ENCODE data around the gene HOTAIR.

Gene HOTAIR

GRCh38 chr12:54011665-54012532, 37.1 kb upstream of the HOTAIR start:
- no peak for DNase-seq (ENCODE audit: low spot score)

- no peak for DNase-seq (ENCODE audit: low spot score)
Observed at GRCh38 chr12:54010972-54011664, 36.4 kb upstream of the HOTAIR start.

- DNase-seq (ENCODE audit: low spot score), result no peak
Observed at GRCh38 chr12:54010053-54010971, 35.6 kb upstream of the HOTAIR start.

- DNase-seq (ENCODE audit: low spot score), result no peak
Observed at GRCh38 chr12:54009171-54010052, 34.7 kb upstream of the HOTAIR start.

GRCh38 chr12:54008260-54008552, 33.5 kb upstream of the HOTAIR start:
- no peak for DNase-seq (ENCODE audit: low spot score)

- no peak for DNase-seq (ENCODE audit: low spot score)
Observed at GRCh38 chr12:54007538-54008259, 32.9 kb upstream of the HOTAIR start.

- no peak for DNase-seq (ENCODE audit: low spot score)
Observed at GRCh38 chr12:54006559-54007220, 31.9 kb upstream of the HOTAIR start.

- DNase-seq (ENCODE audit: low spot score), result peak; percentile 91
Observed at GRCh38 chr12:54005853-54006558, 31.3 kb upstream of the HOTAIR start.

GRCh38 chr12:54005531-54005852, 30.7 kb upstream of the HOTAIR start:
- DNase-seq (ENCODE audit: low spot score), result no peak

- no peak for DNase-seq (ENCODE audit: low spot score)
Observed at GRCh38 chr12:54004841-54005530, 30.2 kb upstream of the HOTAIR start.

GRCh38 chr12:54004063-54004840, 29.5 kb upstream of the HOTAIR start:
- DNase-seq (ENCODE audit: low spot score), result no peak

- DNase-seq (ENCODE audit: low spot score), result no peak
Observed at GRCh38 chr12:54003625-54004024, 28.9 kb upstream of the HOTAIR start.

- DNase-seq (ENCODE audit: low spot score), result no peak
Observed at GRCh38 chr12:54002915-54003389, 28.2 kb upstream of the HOTAIR start.

- no peak for DNase-seq (ENCODE audit: low spot score)
Observed at GRCh38 chr12:54002278-54002914, 27.6 kb upstream of the HOTAIR start.

- no peak for DNase-seq (ENCODE audit: low spot score)
Observed at GRCh38 chr12:54001283-54002187, 26.8 kb upstream of the HOTAIR start.

Data from cerebellar cortex (tissue), 1 donor.